Activated CD8-positive, alpha-beta memory T cell treated with anti-CD3 and anti-CD28 coated beads for 36 hours (primary cell): ENCODE measurements around the gene LRRTM2. TPM values are rescaled to one million over a fixed set of nuclear protein-coding genes. Genes with fewer than 3 reads are reported as not detected.
"Not testable (repeated sequence)": the region's sequence is repeated elsewhere in the genome, so short reads cannot be mapped to it uniquely, and the experiment has no call there.

Source experiments
- CTCF ChIA-PET: fragments of 350-600 bp; sonication (Branson Sonifier 250); formaldehyde crosslinking; loops from one replicate; lab custom pipeline; 2021; ENCODE audit warnings: antibody characterized with exemption; lab: Charles Lee
- POLR2A ChIA-PET: fragments of 350-600 bp; sonication (Branson Sonifier 250); formaldehyde crosslinking; loops from one replicate; lab custom pipeline; 2021; ENCODE audit warnings: antibody characterized with exemption; lab: Charles Lee
- total RNA-seq, 2 experiments: library from RNA; stranded (reverse); gene quantifications; one replicate each; pipeline ENCODE4 v1.2.3, GENCODE V29; 2021

Gene LRRTM2
- total RNA-seq, 2 experiments from 2014 or later: not detected

DNA sequence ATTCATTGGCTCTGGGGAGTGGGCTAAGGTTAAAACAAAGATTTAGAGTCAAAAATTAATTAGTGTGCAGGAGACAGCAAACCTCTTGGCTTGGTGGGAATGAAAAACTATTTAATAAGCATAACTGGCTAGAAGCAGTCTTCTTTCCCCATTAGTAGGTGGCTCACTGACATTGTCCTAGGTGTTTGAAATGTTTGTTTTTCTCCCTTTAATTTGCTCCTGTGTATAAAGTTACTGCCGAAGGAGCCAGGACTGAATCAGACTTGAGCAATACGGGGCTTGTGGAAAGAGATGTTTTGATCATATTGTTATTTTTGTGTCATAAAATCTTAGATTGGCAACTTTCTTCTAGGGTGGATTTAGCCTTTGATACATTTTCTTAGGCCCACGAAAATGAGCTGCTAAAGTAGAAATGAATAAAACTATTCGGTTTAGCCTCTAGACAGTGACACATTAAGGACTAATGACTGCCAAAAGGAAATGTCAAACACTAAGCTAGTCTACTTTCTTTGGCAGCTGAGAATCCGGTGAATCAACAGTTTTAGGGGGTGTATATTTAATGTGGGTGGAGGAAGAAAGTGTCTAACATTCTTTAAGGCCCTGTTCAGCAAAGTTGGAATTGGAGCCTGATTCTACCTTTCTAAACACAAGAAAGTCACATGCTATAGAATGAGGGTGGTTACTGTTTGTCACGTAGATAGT is 30.2 kb downstream of the LRRTM2 start:
- CTCF ChIA-PET: interaction anchor here (0.6 kb wide), 1 partner anchor 68 kb away, joined by 3 read pairs; no protein-coding TSS in a partner anchor
- POLR2A ChIA-PET: no interaction called here

GRCh38 chr5:138844125-138844461 is 31.0 kb downstream of the LRRTM2 start:
- ChIA-PET POLR2A (no interaction called here), CTCF (no interaction called here)

DNA sequence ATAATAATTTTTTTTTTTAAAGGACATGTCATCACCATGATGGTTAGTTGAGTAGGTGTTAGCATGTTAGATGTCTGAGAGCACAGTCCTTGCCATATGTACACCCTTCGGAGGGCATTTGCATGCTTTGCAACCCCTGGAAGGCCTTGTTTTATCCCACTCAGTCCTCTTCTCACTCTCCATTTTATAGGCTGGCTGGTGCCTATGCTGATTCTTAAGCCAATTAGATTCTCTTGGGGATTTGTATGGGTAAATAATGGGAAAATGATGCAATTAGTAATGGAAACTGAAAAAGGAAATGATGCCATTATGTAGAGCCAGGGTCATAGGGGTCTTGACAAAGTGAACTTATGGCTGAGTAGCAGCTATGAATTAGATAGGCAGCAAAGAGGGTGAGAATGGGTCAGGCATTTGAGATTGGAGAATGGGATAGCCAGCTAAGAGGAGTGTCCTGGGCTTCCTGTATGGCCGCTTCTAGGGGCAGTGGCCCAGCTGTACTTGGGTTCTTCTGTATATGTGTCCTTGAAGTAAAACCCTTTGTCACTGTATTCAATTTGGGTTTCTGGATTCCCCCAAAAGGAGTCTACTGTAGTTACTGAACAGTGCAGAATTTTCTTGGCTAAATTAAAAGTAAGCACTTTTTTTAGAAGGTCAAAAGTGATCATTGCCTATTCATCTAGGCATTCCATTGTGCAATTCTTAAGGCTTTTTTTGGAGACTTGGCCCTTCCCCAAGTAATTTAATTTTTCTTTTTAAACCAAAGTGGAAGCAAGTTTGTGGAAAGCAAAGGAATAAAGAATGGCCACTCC is 31.6 kb downstream of the LRRTM2 start:
- ChIA-PET POLR2A (no interaction called here), CTCF (no interaction called here)

- POLR2A ChIA-PET: no interaction called here
- CTCF ChIA-PET: no interaction called here
Measured at GRCh38 chr5:138841531-138841930, 33.6 kb downstream of the LRRTM2 start.

- POLR2A ChIA-PET: no interaction called here
- CTCF ChIA-PET: interaction anchor here (0.6 kb wide), 1 partner anchor 243 kb away, joined by 4 read pairs; no protein-coding TSS in a partner anchor
Measured at GRCh38 chr5:138840103-138840502, 35.0 kb downstream of the LRRTM2 start.

DNA sequence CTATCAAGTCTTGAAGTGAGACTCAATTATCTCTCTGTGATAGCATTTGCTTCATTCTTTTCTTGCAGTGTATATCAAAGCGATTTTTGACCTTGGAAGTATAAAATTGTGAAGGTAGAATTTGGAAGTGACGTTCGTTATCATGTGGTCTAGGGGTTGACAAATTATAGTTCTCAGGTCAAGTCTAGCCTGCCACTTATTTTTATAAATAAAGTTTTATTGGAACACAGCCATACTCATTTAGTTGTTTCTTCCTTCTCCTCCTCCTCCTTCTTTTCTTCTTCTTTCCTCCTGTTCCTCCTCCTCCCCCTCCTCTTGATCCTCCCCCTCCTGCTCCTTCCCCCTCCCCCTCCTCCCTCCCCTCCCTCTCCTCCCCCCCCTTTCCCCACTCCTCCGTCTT is 38.0 kb downstream of the LRRTM2 start:
- POLR2A ChIA-PET: no interaction called here
- CTCF ChIA-PET: no interaction called here

GRCh38 chr5:138834853-138835252 is 40.3 kb downstream of the LRRTM2 start:
- POLR2A ChIA-PET, CTCF ChIA-PET: not testable (repeated sequence)

DNA sequence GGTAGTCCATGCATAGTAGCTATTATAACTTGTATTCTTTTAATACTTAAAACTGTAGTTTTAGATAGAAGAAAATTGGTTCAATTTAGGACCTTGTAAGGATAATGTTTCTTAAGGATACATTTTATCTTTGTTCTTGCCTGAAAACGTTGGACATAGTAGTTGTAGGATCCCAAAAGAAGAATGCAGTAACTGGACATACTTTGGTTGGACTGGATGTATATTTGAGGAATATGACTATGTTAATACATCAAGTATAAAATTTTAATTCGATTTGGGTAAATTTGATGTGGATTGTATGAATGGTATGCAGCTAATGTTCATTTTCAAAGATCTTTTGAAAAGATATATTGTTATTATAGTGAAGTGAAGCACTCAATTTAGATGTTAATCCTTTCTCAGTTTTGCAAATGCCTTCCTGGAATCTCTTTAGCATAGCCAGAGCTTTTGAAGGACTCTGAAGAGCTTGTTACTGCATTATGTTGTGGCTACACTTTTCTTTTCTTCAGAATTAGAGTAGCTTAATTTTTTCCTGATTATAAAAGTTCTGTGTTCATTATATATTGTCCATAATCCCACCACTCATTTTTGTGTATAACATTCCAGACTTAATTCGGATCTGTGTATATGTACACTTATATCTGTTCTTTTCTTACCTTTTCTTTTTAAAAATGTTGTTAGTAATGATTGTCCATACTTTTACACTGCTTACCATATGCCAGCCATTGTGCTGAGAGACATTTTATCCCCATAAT is 41.2 kb downstream of the LRRTM2 start:
- ChIA-PET POLR2A (no interaction called here), CTCF (interaction anchor here (0.6 kb wide), 1 partner anchor 8 kb away, joined by 3 read pairs; no protein-coding TSS in a partner anchor)

DNA sequence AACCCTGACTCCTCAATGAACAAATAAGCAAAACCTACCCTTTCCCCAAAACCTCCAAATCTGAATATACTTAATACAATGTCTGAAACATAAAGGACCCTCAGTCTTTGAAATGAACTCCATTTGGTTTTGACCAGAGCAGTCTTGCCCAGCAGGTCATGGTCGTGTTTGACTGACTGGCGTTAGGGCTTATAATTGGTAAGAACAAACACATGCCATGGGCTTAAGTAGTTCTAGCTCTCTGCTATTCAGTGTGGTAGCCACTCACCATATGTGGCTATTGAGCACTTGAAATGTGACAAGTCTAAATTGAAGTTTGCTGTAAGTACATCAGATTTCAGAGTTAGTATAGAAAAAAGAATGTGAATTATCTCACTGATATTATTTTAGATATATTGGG is 42.1 kb downstream of the LRRTM2 start:
- ChIA-PET CTCF (no interaction called here), POLR2A (no interaction called here)

GRCh38 chr5:138832218-138832617 is 42.9 kb downstream of the LRRTM2 start:
- ChIA-PET CTCF (no interaction called here), POLR2A (no interaction called here)

GRCh38 chr5:138831703-138832102 is 43.4 kb downstream of the LRRTM2 start:
- ChIA-PET POLR2A (no interaction called here), CTCF (no interaction called here)

- POLR2A ChIA-PET: no interaction called here
- CTCF ChIA-PET: no interaction called here
Measured at GRCh38 chr5:138829341-138829740, 45.8 kb downstream of the LRRTM2 start.

- POLR2A ChIA-PET: no interaction called here
- CTCF ChIA-PET: no interaction called here
Measured at GRCh38 chr5:138828556-138828955, 46.6 kb downstream of the LRRTM2 start.

DNA sequence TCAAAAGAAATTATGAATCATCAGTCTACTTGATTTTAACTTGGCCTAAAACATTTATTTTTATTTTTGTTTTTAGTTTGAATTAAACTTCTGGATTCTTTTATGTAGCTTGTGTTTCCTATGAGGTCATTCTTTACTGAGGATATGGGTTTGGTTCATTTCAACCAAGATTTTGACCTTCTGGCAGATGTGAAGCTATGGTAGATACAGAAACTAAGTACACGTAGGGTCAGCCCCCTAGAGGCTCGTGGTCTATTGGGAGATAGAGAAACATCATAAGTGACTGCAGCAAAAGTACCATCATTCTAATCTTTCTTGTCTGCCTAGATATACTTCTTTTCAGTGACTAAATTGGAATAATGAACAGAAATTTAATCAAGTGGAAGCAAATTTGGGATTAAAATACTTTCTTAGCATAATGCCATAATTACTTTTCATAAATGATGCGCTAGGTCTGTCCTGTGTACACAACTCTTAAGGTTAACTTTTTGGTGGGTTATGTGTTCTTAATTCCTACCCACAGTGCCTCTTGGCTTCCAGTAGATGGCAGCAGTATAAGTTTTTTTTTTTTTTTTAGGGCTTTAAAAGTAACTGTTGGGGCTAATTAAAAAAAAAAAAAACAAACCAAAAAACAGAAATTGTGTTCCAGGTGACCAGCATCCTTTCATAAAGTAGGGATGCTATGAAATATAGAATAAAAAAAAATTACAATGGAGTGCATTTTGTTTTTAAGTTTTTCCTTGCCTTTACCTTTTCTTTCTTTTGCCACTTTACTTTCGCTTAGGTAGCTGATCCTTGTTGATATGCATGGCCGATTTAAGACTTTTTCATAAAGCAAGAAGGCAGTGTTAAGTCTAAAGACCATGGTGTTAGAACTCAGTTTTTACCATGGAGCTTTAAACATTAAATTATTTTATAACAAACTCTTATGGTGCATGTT is 49.9 kb downstream of the LRRTM2 start:
- CTCF ChIA-PET: interaction anchor here (0.6 to 1.5 kb wide), 8 partner anchors 9 to 599 kb away, joined by 3 to 5 read pairs (median 4); partner anchors contain the start of gene CTNNA1

GRCh38 chr5:138824516-138824915 is 50.6 kb downstream of the LRRTM2 start:
- POLR2A ChIA-PET: interaction anchor here (0.7 kb wide), 1 partner anchor 448 kb away, joined by 3 read pairs; no protein-coding TSS in a partner anchor
- CTCF ChIA-PET: interaction anchor here (0.8 kb wide), 1 partner anchor 71 kb away, joined by 3 read pairs; the partner anchor contains the start of gene CTNNA1

More for the DNA sequence above, 49.9 kb downstream of the LRRTM2 start:
- POLR2A ChIA-PET: interaction anchor here (0.7 kb wide), 1 partner anchor 448 kb away, joined by 3 read pairs; no protein-coding TSS in a partner anchor

- ChIA-PET CTCF (no interaction called here), POLR2A (no interaction called here)
Measured at GRCh38 chr5:138820695-138821094, 54.4 kb downstream of the LRRTM2 start.

- ChIA-PET CTCF (no interaction called here), POLR2A (no interaction called here)
Measured at GRCh38 chr5:138819081-138819480, 56.1 kb downstream of the LRRTM2 start.
